ENCODE results near the gene SPON1. TPM values are rescaled to one million over a fixed set of nuclear protein-coding genes. Genes with fewer than 3 reads are reported as not detected.

SPON1 gene
- total and polyA plus RNA-seq, 4 donors: 0.72 to 4.9 (median 1.2) TPM

GRCh38 chr11:14234446-14234845 lies 271.9 kb downstream of the SPON1 start:
- Histone ChIP-seq H3K4me3 (ENCODE audit: low read depth in 1 of 3, low read length in 3 of 3) (no peak overlapping the region), H3K9me3 (ENCODE audit: control insufficient read depth in 4 of 4, low read length in 3 of 4) (no peaks in the 10 kb centered on the region), H3K9ac (ENCODE audit: low read depth in 1 of 2, low read length in 2 of 2) (no peak overlapping the region), H3K36me3 (ENCODE audit: control insufficient read depth in 4 of 4, insufficient read depth in 3 of 4, low read depth in 1 of 4, low read length in 3 of 4) (no peaks in the 10 kb centered on the region), H3K27ac (ENCODE audit: low read depth in 1 of 2, low read length in 2 of 2) (no peak overlapping the region), H3K4me1 (ENCODE audit: control insufficient read depth in 4 of 4, insufficient read depth in 4 of 4, low read length in 3 of 4) (no peaks in the 10 kb centered on the region), H3K27me3 (ENCODE audit: control insufficient read depth in 4 of 4, insufficient read depth in 4 of 4, low read length in 3 of 4) (peaks cover 0 to 2% (median 0%) of the 10 kb centered on the region in 4 donors)
- TF ChIP-seq FOXA2 (IDR thresholded peaks at IDR 0.05) (no peak), EGR1 (IDR thresholded peaks at IDR 0.05; ENCODE audit: low read depth in 2 of 2) (no peak), HNF4G (IDR thresholded peaks at IDR 0.05) (no peak), GABPA (IDR thresholded peaks at IDR 0.05 in 1 of 2, conservative IDR thresholded peaks at IDR 0.05 in 1 of 2) (no peak), RAD21 (IDR thresholded peaks at IDR 0.05) (no peak), REST (IDR thresholded peaks at IDR 0.05) (no peak), HNF4A (conservative IDR thresholded peaks at IDR 0.05) (no peak), TAF1 (conservative IDR thresholded peaks at IDR 0.05) (no peak), YY1 (IDR thresholded peaks at IDR 0.05) (no peak), SP1 (IDR thresholded peaks at IDR 0.05) (no peak)
- WGBS: 80% methylated on average over 6 of the region's 6 CpGs
- DNase-seq (ENCODE audit: low spot score): no peak

DNA sequence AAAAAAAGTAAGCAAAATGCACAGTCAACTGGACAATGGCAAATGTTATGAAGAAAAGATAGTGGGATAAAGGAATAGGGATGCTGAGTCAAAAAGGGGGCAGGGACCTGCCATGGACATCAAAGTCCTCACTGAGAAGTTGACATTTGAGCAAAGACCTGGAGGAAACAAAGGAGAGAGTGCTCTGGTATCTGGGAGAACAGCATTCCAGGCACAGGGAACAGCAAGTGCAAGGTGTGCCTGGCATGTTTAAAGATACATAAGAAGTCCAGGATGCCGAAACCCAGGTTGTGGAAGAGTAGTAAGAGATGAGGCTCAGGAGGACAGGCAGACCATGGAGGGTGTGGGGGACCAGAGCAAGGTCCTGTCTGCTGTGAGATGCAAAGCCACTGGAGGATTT lies 273.2 kb downstream of the SPON1 start:
- no peak for DNase-seq (ENCODE audit: low spot score)
- Histone ChIP-seq H3K4me3 (ENCODE audit: low read depth in 1 of 3, low read length in 3 of 3) (no peak overlapping the region), H3K4me1 (ENCODE audit: control insufficient read depth in 4 of 4, insufficient read depth in 4 of 4, low read length in 3 of 4) (no peaks in the 10 kb centered on the region), H3K9me3 (ENCODE audit: control insufficient read depth in 4 of 4, low read length in 3 of 4) (no peaks in the 10 kb centered on the region), H3K36me3 (ENCODE audit: control insufficient read depth in 4 of 4, insufficient read depth in 3 of 4, low read depth in 1 of 4, low read length in 3 of 4) (no peaks in the 10 kb centered on the region), H3K27ac (ENCODE audit: low read depth in 1 of 2, low read length in 2 of 2) (no peak overlapping the region), H3K27me3 (ENCODE audit: control insufficient read depth in 4 of 4, insufficient read depth in 4 of 4, low read length in 3 of 4) (no peaks in the 10 kb centered on the region), H3K9ac (ENCODE audit: low read depth in 1 of 2, low read length in 2 of 2) (no peak overlapping the region)
- TF ChIP-seq HNF4A (conservative IDR thresholded peaks at IDR 0.05): no peak
- no peak for TF ChIP-seq RAD21 (IDR thresholded peaks at IDR 0.05)
- no peak for TF ChIP-seq EGR1 (IDR thresholded peaks at IDR 0.05; ENCODE audit: low read depth in 2 of 2)
- no peak for TF ChIP-seq GABPA (IDR thresholded peaks at IDR 0.05 in 1 of 2, conservative IDR thresholded peaks at IDR 0.05 in 1 of 2)
- no peak for TF ChIP-seq TAF1 (conservative IDR thresholded peaks at IDR 0.05)
- TF ChIP-seq HNF4G (IDR thresholded peaks at IDR 0.05): no peak
- WGBS: 89% methylated on average over 1 of the region's 1 CpG

DNA sequence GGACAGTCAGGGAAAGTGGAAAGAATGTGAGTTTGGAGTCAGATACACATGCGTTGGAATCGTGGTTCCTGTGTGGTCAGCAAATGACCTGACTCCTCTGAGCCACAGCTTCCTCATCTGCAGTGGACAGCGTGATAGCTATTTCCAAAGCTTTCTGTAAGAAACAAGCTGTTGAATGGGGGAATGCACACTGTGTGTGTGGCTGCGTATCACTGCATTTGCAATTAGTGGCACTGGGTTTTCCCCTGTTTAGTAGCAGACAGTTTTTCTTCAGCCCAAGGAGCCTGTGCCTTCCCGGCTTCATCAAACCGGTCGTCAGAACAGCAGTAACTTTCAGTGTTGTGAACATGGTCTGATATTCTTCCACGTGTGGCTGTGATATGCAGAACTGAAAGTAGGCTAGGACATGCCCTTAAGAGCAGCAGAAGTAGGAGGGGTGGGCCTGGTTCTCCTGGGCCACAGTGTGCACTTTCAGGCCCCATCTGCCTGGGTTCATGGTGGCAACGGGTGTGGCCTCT lies 275.0 kb downstream of the SPON1 start:
- Histone ChIP-seq H3K27me3 (ENCODE audit: control insufficient read depth in 4 of 4, insufficient read depth in 4 of 4, low read length in 3 of 4) (no peaks in the 10 kb centered on the region), H3K4me3 (ENCODE audit: low read depth in 1 of 3, low read length in 3 of 3) (no peak overlapping the region), H3K9ac (ENCODE audit: low read depth in 1 of 2, low read length in 2 of 2) (no peak overlapping the region), H3K4me1 (ENCODE audit: control insufficient read depth in 4 of 4, insufficient read depth in 4 of 4, low read length in 3 of 4) (no peaks in the 10 kb centered on the region), H3K9me3 (ENCODE audit: control insufficient read depth in 4 of 4, low read length in 3 of 4) (no peaks in the 10 kb centered on the region), H3K27ac (ENCODE audit: low read depth in 1 of 2, low read length in 2 of 2) (no peak overlapping the region), H3K36me3 (ENCODE audit: control insufficient read depth in 4 of 4, insufficient read depth in 3 of 4, low read depth in 1 of 4, low read length in 3 of 4) (no peaks in the 10 kb centered on the region)
- DNase-seq (ENCODE audit: low spot score): no peak
- 69% methylated on average over 9 of the region's 9 CpGs for WGBS
- TF ChIP-seq FOXA1 (IDR thresholded peaks at IDR 0.05): no peak
- TF ChIP-seq, protein P1, sequence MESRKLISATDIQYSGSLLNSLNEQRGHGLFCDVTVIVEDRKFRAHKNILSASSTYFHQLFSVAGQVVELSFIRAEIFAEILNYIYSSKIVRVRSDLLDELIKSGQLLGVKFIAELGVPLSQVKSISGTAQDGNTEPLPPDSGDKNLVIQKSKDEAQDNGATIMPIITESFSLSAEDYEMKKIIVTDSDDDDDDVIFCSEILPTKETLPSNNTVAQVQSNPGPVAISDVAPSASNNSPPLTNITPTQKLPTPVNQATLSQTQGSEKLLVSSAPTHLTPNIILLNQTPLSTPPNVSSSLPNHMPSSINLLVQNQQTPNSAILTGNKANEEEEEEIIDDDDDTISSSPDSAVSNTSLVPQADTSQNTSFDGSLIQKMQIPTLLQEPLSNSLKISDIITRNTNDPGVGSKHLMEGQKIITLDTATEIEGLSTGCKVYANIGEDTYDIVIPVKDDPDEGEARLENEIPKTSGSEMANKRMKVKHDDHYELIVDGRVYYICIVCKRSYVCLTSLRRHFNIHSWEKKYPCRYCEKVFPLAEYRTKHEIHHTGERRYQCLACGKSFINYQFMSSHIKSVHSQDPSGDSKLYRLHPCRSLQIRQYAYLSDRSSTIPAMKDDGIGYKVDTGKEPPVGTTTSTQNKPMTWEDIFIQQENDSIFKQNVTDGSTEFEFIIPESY (IDR thresholded peaks at IDR 0.05): no peak
